ENCODE measurements around the gene ERMARD.

Gene ERMARD

GRCh38 chr6:169751242-169752073, at the start of gene ERMARD, which contains the start of gene DYNLT2:
Gene ERMARD, plus strand, starts transcription at chr6:169751622. Its CDS starts 36 bp downstream, at chr6:169751658.
Gene DYNLT2, minus strand, starts transcription at chr6:169751572. Its CDS starts 114 bp downstream, at chr6:169751458.
- DNase-seq (ENCODE audit: low read depth), result peak; percentile 94

DNA sequence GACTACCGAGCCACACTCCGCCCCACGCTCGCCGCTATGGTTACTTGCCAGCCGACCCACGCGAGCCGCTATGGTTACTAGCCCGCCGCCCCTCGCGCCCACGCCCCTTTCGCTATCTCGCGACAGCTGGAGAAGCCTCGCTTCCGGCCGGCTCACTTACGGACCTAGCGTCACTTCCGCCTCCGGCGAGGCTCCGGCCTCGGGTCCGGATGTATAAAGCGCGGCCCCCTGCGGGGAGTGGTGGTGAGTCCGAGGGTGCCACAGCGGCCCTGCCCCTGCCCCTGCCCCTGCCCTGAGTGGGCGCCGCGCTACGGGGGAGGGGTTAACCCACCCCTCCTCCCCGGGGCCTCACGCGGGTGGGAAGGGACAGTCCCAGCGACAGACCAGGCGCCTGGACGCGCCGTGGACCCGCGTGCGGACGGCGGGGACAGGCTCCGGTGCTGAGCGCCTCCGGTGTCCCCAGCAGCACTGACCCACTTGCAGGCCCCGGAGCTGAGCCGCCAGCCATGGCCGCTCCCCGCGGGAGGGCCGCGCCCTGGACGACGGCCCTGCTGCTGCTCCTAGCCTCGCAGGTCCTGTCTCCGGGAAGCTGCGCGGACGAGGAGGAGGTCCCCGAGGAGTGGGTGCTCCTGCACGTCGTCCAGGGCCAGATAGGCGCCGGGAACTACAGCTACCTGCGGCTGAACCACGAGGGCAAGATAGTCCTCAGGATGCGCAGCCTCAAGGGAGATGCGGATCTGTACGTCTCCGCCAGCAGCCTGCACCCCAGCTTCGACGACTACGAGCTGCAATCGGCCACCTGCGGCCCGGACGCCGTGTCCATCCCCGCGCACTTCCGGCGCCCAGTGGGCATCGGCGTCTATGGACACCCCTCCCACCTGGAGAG, 49.2 kb upstream of the ERMARD start, which contains the start of the genes C6orf120 and WDR27:
Gene C6orf120 (plus strand): TSS at position 173 of the 886 bp plus-strand sequence. CDS start 334 bp downstream, at position 507.
Gene WDR27 (minus strand): TSS at position 76 of the 886 bp plus-strand sequence. CDS start 13,024 bp downstream, outside the sequence.
- peak; percentile 97 for DNase-seq (ENCODE audit: low read depth)

DNA sequence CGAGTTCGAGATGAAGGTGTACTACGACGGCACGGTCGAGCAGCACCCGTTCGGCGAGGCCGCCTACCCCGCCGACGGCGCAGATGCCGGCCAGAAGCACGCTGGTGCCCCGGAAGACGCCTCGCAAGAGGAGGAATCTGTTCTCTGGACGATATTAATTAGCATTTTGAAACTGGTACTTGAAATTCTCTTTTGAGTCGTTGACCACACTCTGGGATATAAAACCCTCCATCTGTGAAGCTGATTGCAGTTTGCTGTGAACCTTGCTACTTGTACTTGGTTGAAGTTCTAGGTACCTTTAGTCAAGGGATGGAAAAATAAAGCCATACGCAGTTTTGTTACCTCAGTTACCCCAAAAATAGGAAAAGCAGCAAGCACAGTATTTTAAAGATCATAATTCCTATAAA, 48.6 kb upstream of the ERMARD start:
- no peak for DNase-seq (ENCODE audit: low read depth)

- DNase-seq (ENCODE audit: low read depth), result no peak
These were observed 43.6 kb upstream of the ERMARD start for GRCh38 chr6:169707772-169708171.

DNA sequence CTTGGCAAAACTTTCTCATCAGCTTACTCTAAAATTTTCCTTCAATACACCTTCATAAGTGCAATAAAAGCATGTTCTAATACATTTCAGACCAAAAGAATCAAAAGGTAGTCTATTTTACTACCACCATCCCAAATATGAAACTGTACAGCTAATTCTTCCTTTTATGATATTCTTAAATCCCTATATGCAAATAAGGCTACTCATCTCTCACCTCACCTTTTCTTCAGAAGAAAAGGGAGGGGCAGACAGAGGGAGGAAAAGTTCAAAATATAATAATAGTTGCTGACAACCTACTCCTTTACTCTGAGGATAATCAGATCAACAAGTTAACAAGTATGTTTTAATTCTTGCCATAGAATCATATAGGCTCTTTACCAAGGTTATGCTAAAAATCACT, 42.1 kb upstream of the ERMARD start:
- DNase-seq (ENCODE audit: low read depth), result no peak

DNA sequence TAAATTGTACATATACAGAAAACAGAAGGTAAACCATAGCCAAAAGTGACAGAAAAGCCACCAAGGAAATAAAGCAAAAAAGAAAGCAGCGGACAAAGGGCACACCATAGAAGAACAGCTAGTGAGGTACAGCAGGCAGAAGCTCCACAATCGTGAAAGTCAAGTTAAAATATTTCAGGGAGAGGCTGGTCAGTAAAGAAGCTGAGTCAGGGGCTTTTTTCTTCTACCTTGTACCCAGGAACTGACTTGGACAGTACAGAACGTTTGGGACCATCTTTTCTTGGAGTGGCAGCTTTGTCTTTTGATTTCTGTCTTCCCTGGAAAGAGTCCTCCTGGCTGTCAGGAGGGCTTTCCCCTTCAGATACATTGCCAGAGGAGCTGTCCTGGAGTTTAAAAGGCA, 41.4 kb upstream of the ERMARD start:
- DNase-seq (ENCODE audit: low read depth), result no peak

DNA sequence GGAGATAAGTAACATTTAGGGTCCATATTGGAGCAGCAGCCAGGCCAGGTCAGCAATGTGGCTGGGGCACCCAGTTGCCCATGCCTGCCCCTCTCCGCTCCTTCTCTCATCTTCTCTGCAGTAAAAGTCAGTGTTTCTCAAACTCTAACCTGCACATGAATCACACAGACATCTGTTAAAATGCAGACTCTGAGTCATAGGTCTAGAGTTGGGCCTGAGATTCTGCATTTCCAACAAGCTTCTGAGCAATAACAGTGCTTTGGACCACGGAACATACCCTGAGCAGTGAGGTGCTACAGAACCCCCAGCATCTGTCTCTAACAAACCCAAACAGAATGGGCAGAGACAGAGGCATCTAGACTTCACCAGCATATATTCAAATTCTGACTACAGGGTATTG, 37.2 kb upstream of the ERMARD start:
- no peak for DNase-seq (ENCODE audit: low read depth)

DNA sequence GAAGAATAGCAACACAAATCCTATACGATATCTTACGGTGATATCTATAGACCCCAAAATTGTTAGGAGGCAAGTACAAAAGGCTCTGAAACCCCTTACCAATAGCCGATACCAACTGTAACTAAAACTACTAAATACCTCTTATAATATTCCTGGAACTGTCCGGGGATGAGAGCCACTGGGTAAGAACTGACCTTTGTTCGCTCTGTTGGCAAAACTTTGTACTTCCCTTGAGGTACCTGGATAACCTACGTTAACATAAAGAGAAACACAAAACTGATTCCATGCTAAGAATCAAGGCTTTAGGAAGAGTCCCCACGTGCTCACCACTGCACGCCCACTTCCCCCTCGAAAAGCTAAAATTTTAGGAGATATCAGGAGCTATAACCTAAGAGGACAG, 36.8 kb upstream of the ERMARD start:
- no peak for DNase-seq (ENCODE audit: low read depth)

- DNase-seq (ENCODE audit: low read depth), result peak; percentile 61
These were observed 32.3 kb upstream of the ERMARD start for GRCh38 chr6:169719117-169719516.

- DNase-seq (ENCODE audit: low read depth), result no peak
These were observed 31.1 kb upstream of the ERMARD start for GRCh38 chr6:169720207-169720855.

DNA sequence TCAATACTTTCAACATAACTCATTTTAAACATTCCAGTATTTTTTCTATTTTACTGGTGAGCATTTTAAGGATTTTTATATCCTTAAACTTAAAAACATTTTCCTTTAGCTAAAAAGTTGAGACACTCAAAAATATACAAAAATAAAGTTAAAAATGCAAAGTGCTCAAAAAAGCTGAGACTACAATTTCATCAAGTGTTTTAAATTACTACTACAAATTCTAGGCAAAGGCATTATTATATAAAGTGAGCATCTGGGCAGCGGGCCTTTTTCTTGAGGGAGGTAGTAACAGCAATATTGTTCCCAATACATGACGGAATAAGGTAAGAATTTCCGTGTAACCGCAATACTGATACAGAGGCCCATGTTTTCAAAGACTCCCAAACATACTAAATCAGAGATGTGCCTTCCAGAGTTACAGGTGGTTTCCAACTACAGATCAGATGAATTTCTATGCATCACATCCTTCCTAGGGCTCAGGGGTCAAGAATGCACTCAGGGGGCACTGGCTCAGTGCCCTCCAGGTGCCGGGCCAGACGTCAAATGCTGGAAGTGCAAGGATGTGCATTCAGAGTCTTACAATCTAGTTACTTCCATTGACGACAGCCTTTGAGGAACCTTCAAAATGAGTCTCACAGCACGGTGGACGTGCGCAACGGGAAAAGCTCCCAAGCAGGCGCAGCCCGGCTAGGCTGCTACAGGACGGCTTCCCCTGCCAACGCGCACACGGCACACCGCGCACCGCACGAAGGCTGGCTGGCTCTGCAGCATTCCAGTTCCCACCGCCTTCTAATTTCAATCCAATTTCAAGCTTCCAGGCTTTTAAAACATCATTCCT, 28.8 kb upstream of the ERMARD start:
- peak; percentile 88 for DNase-seq (ENCODE audit: low read depth)

GRCh38 chr6:169723200-169723909, 28.1 kb upstream of the ERMARD start:
- DNase-seq (ENCODE audit: low read depth), result peak; percentile 88

GRCh38 chr6:169723991-169724493, 27.4 kb upstream of the ERMARD start:
- peak; percentile 30 for DNase-seq (ENCODE audit: low read depth)

DNA sequence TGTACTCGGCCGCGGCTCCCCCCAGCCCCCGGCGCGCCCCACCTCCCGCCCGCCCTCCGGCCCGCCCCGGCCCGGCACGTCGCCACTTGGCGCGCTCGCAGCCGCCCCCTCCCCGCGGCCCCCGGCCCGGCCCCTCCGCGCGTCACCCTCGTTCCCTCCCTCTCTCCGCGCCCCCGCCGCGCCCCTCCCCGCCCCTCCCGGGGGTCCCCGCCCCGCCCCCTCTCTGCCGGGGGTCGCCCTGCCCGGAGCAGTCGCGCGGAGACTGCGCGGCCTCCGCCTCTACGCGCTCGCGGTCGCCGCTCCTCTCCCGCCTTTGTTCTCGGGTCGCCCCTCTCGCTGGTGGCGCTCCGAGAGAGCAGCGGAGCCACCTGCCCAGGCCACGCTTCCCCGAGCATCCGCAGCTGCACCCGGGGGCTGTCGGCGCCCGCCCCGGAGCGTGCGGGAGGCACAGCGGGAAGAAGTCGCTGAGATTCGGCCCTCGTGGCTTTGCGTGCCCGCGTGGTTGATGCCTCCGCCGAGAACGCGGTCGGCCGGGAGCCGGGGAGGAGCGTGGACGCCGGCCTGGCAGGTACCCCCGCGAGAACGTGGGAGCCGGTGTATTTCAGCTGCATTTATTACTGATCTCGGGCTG, 26.8 kb upstream of the ERMARD start, which contains the start of gene PHF10:
Gene PHF10 (minus strand): TSS at position 7 of the 631 bp plus-strand sequence. CDS start 569 bp downstream, outside the sequence.
- DNase-seq (ENCODE audit: low read depth), result no peak

DNA sequence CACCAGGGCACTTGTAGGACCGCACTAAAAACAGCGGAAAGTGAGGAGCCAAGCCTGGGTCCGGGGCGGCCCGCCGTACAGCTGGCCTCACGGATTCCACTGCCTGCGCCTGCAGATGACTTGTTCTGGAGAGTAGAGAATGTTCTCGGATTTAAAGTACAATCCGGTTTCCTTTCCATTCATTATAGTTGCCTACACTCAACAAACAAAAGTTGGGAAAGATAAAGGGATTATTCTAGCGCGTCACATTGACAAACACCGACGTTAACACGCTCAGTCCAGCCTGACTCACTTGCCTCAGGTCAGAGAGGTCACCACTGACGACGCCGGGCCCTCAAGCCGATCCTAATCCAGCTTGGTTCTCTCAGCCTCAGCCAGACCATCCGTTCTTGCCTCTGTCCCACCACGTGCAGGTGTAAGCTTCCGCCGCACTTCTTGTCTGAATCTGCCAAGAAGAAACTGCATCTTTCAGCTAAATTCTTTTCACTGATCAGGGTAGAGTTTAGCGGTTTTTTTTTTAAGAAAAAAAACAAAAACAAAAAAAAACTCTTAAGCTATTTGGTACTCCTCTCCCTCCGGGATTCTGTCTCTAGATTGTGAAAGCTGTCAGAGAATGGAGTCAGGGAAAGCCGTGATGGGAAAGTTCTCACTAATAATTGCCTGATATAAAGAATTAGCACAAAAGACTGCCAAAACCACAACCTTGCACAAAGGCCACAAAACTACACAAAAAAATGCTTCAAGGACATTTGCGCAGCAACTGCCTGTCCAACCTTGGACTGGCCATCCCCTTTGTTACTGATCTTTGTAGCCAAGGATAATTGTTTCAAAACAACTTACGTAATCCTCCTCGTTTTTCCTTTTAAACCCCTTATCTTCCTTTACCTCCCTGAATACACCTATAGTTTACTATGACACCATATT, 26.0 kb upstream of the ERMARD start:
- DNase-seq (ENCODE audit: low read depth), result peak; percentile 96

GRCh38 chr6:169726049-169726400, 25.4 kb upstream of the ERMARD start:
- DNase-seq (ENCODE audit: low read depth), result no peak

- DNase-seq (ENCODE audit: low read depth), result no peak
These were observed 24.5 kb upstream of the ERMARD start for GRCh38 chr6:169726963-169727362.

- no peak for DNase-seq (ENCODE audit: low read depth)
These were observed 21.5 kb upstream of the ERMARD start for GRCh38 chr6:169729961-169730360.
